Epithelial cell of esophagus (primary cell): ENCODE results near the gene SMIM30.

Source experiments
- DNase-seq: peaks from one replicate; pipeline ENCODE4 v3.0.0; 2010; ENCODE audit warnings: low read depth
- H3K4me3 ChIP-seq: 2 replicates; pipeline ENCODE4 v1.5.1; 2011; ENCODE audit warnings: mild to moderate bottlenecking, low read length, control low read depth
- CTCF ChIP-seq: IDR thresholded peaks from 2 replicates; pipeline ENCODE4 v1.5.1; 2011; ENCODE audit warnings: low read depth, mild to moderate bottlenecking, low read length, control low read depth, inconsistent platforms; ENCODE audit not compliant: insufficient read depth; ENCODE audit errors: missing control alignments

Gene SMIM30

GRCh38 chr7:113086431-113086888 is 31.9 kb downstream of the SMIM30 start, which contains the start of gene GPR85:
TSS of gene GPR85 (minus strand) at chr7:113086827. CDS start at chr7:113084721, 2,106 bp downstream.
- H3K4me3 ChIP-seq: peak within 1 kb of the TSS; percentile 60
- TF ChIP-seq CTCF: no peak
- peak; percentile 74 for DNase-seq

GRCh38 chr7:113085781-113086390 is 32.5 kb downstream of the SMIM30 start:
- peak; percentile 19 for DNase-seq
- TF ChIP-seq CTCF: no peak
- H3K4me3 ChIP-seq: peak overlapping the region; percentile 60

GRCh38 chr7:113084496-113085172 is 33.7 kb downstream of the SMIM30 start:
- H3K4me3 ChIP-seq: no peak overlapping the region
- no peak for DNase-seq
- no peak for TF ChIP-seq CTCF

DNA sequence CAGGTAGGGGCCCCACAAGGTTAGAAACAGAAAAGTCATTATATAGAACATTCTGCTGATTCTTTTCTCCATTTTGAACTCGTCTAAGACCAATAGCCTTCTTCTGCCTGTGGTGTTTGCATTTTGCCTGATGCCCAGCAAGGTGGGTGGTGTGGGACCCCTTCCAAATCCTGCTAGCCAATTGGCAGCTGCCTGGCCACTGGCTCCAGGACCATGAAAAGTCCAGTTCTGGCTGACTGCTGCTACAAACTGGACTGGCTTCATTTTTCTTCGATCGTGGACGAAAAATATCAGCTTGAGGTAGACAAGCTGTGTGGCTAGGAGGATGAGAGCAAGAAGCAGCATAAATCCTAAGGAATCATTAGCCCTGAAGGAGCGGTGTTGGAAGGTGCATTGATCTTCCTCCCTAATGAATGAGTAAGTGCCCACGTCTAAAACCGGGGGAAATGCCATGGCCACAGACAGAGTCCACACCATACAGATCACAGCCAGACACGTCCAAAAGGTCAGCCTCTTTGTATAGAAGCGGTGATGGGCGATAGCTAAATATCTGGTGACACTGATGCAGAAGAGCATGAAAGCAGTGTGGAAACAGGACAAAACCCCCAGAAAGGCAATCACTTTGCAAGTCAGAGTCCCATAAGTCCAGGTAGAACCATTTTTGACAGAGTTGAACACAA is 34.4 kb downstream of the SMIM30 start:
- no peak overlapping the region for H3K4me3 ChIP-seq
- no peak for DNase-seq
- TF ChIP-seq CTCF: no peak

DNA sequence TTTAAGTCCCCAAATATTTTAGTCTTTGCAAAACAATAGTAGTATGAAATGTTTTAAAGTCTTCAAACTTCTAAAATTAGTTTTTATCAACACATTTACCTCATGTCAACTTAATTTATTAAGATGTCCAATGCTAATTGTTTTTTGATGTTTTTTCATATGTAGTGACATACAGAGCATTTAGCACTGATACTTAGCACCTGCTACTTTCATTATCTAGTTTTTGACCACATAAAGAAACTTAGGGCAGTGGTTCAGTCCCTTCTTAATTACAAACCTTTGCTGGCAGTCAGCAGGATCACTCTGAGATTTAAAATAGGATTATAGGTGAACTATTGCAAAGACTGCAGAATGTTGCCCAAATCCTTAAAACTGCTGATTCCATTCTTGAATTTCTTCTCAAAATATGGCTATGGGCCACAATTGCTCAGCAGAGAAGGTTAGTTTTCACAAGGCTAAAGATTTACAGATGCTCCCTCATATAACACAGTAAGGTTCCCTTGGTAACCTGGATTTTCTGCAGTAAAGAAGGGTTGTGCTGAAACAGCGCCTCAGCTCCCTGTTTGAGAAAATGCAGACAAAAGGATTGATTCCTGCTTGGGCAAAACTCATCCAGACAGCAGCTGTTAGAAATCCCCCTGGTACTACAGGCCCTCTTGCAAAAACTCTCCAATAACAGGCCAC is 35.1 kb downstream of the SMIM30 start:
- no peak for TF ChIP-seq CTCF
- no peak for DNase-seq
- H3K4me3 ChIP-seq: no peak overlapping the region

DNA sequence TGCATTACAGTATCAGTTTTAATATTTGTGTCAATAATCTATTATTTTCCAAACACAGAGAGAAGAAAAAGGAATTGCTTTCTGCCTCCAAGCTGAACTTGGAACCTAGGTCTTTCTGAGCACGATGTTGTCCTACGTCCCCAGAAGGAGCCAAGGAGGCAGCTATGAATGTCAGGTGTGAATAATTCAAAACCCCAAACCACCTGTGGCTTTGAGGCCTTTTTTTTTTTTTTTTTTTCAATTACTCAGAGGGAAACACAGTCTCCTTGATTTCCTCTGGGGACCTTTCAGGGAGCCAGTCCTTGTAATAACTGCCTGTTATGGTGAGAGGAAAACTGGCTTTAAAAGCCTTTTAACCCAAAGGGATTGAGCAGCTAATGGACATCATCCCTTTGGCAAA is 40.0 kb downstream of the SMIM30 start:
- no peak for TF ChIP-seq CTCF
- no peak overlapping the region for H3K4me3 ChIP-seq
- DNase-seq: no peak
